GM11168 (cell line): ENCODE results near the gene TMEM39B.
"Not testable (repeated sequence)": the region's sequence is repeated elsewhere in the genome, so short reads cannot be mapped to it uniquely, and the experiment has no call there.

Experiments used
- in situ Hi-C: fragments of 300-500 bp; cut with MboI; formaldehyde crosslinking; loops from one replicate; pipeline ENCODE4 v1.12.0; 2022; ENCODE audit warnings: low sequenced_read_pairs; ENCODE audit not compliant: unreplicated experiment

Gene TMEM39B

GRCh38 chr1:32111040-32111623 lies 38.4 kb downstream of the TMEM39B start:
- in situ Hi-C loops, result no loop called here

GRCh38 chr1:32111789-32112188 lies 39.0 kb downstream of the TMEM39B start:
- in situ Hi-C loops, result no loop called here

GRCh38 chr1:32112806-32113375 lies 40.2 kb downstream of the TMEM39B start:
- in situ Hi-C loops, result no loop called here

GRCh38 chr1:32113436-32113835 lies 40.7 kb downstream of the TMEM39B start:
- in situ Hi-C loops, result not testable (repeated sequence)

GRCh38 chr1:32114420-32114819 lies 41.7 kb downstream of the TMEM39B start:
- in situ Hi-C loops, result no loop called here

GRCh38 chr1:32115496-32115895 lies 42.8 kb downstream of the TMEM39B start:
- in situ Hi-C loops, result no loop called here

- in situ Hi-C loops, result no loop called here
Observed at GRCh38 chr1:32116531-32116930, 43.8 kb downstream of the TMEM39B start.

GRCh38 chr1:32122151-32122550 lies 49.4 kb downstream of the TMEM39B start:
- in situ Hi-C loops, result no loop called here

GRCh38 chr1:32123361-32123760 lies 50.6 kb downstream of the TMEM39B start:
- in situ Hi-C loops, result not testable (repeated sequence)

- in situ Hi-C loops, result no loop called here
Observed at GRCh38 chr1:32125313-32125712, 52.6 kb downstream of the TMEM39B start.

- in situ Hi-C loops, result no loop called here
Observed at GRCh38 chr1:32126770-32127169, 54.0 kb downstream of the TMEM39B start.

GRCh38 chr1:32127409-32128198 lies 54.9 kb downstream of the TMEM39B start:
- in situ Hi-C loops, result no loop called here

GRCh38 chr1:32128479-32128878 lies 55.7 kb downstream of the TMEM39B start:
- in situ Hi-C loops, result no loop called here

GRCh38 chr1:32128964-32129363 lies 56.2 kb downstream of the TMEM39B start:
- in situ Hi-C loops, result no loop called here

GRCh38 chr1:32133950-32134280 lies 61.2 kb downstream of the TMEM39B start:
- in situ Hi-C loops, result not testable (repeated sequence)

- in situ Hi-C loops, result no loop called here
Observed at GRCh38 chr1:32137111-32137510, 64.4 kb downstream of the TMEM39B start.

- in situ Hi-C loops, result no loop called here
Observed at GRCh38 chr1:32138965-32139364, 66.2 kb downstream of the TMEM39B start.

- in situ Hi-C loops, result no loop called here
Observed at GRCh38 chr1:32142446-32143301, 69.9 kb downstream of the TMEM39B start.

- in situ Hi-C loops, result not testable (repeated sequence)
Observed at GRCh38 chr1:32143302-32143695, 70.6 kb downstream of the TMEM39B start.

- in situ Hi-C loops, result no loop called here
Observed at GRCh38 chr1:32144033-32144432, 71.3 kb downstream of the TMEM39B start.

GRCh38 chr1:32147799-32148198 lies 75.1 kb downstream of the TMEM39B start:
- in situ Hi-C loops, result not testable (repeated sequence)
